GM21717 (cell line): Measurements from ENCODE around the gene CDS2.
A peak's percentile ranks its signal among the peaks of the same experiment; 100 is the strongest.
"Not testable (repeated sequence)": the region's sequence is repeated elsewhere in the genome, so short reads cannot be mapped to it uniquely, and the experiment has no call there.

Source experiments
- ATAC-seq: cut with Tn5 transposase; IDR thresholded peaks from one replicate; pipeline ENCODE4 v1.9.1; 2021; ENCODE audit warnings: mild to moderate bottlenecking, moderate library complexity; ENCODE audit not compliant: unreplicated experiment

The CDS2 gene

DNA sequence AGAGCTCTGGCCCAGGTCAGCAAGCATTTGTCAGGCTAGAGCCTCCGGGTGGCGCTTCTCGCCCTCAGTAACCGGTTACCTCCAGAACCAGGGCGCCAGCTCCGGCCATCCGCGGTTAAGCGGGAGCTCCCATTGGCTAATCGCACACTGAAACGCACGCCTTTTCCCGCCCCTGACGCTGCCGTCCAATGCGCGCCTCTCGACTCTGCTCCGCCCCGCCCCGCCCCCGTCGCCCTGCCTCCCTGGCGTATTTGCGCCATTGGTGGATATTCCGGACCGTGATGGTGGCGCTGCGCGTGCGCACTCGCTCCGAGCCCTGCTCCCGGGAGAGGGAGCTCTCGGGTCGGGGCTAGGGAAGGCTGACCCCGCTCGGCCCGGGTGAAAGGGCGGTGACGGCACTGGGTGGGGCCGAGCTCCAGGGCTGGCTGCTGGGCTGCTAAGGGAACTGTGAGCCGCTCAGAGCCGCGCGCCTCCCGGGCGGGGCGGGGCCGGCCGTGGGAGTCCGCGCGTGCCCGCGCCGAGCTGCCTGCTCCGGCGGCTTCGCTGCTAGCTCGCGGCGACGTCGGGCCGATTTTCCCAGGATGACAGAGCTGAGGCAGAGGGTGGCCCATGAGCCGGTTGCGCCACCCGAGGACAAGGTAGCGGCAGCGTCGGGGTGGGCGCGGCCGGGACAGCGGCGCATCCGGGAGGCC, at the start of gene CDS2:
Gene CDS2 (plus strand): TSS at position 497 of the 692 bp plus-strand sequence. CDS start 85 bp downstream, at position 582.
- peak; percentile 91 for ATAC-seq

GRCh38 chr20:5077761-5078387, 48.9 kb upstream of the CDS2 start:
- ATAC-seq: peak; percentile 12

DNA sequence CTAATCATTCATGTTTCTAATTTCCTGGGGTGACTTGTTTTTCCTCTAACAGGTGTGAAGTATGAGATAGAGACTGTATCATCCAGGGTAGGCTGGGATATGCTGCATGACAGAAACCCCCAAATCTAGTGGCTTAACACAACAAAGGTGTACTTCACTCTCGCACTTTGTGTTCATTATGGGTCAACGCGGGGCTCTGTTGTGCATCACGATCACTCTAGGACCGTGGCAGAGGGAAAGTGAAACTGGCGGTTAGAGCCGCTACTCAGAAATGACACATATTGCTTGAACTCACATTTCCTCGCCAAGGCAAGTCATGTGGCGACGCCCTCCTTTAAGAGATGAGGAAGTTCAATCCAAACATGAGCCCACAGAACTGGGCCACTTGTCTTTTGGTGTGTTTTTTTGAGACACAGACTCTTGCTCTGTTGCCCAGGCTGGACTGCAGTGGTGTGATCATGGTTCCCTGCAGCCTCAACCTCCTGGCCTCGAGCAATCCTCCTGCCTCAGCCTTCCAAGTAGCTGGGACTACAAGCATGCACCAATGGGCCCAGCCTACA, 48.3 kb upstream of the CDS2 start:
- ATAC-seq: peak; percentile 90

GRCh38 chr20:5080384-5080877, 46.4 kb upstream of the CDS2 start:
- ATAC-seq: peak; percentile 34

- ATAC-seq: no peak
Measured at GRCh38 chr20:5085380-5085779, 41.4 kb upstream of the CDS2 start.

- ATAC-seq: no peak
Measured at GRCh38 chr20:5088688-5089087, 38.1 kb upstream of the CDS2 start.

DNA sequence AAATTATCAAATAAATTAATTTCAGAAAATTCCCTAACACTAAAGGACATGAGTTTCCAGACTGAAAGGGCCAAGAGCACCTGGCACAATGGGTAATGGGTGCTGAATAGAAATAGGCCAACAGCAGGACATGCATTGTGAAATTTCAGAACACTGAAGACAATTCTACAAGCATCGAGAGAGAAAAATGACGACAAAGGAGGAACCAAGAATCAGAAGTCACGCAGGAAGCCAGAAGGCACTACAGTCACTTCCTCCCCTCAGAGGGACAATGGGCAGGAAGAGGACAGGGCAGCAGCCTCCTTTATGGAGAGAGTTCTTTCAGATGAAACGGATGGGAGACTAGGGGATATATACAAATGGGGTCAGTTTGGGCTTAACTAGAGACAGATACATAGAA, 36.6 kb upstream of the CDS2 start:
- no peak for ATAC-seq

DNA sequence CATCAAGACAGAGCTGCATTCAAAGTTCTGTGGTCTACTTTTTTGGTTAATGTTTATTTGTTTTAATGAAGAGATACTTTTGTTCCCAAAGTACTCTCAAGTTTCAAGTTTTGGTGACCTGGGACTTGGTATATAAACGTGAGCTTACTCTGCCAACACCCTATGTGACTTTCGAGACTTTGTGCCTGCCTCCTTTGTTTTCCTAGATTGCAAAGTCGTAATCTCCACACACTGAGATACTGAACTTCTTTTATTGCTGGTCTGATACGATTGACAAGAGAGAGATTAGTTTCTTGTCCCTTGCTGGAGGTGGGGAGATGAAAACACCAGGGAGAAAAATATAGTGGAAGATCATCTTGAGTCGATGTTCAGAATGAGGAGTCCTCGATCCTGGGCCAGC, 34.9 kb upstream of the CDS2 start:
- ATAC-seq: no peak

DNA sequence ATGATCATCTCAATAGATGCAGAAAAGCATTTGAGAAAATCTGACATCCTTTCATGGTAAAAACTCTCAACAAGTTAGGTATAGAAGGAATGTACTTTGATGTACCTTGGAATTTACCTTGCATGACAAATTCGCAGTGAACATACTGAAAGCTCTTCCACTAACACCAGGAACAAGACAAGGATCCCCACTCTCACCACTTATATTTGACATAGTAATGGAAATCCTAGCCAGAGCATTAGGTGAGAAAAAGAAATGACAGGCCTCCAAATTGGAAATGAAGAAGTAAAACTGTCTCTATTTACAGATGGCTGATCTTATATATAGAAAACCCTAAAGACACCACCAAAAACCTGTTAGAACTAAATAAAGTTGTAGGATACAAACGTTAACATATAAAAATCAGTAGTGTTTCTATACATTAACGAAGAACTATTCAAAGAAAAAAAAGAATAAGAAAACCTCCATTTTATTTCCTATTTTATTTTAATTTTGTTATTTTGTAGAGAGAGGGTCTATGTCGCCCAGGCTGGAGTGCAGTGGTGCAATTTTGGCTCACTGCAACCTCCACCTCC, 34.0 kb upstream of the CDS2 start:
- ATAC-seq: no peak

DNA sequence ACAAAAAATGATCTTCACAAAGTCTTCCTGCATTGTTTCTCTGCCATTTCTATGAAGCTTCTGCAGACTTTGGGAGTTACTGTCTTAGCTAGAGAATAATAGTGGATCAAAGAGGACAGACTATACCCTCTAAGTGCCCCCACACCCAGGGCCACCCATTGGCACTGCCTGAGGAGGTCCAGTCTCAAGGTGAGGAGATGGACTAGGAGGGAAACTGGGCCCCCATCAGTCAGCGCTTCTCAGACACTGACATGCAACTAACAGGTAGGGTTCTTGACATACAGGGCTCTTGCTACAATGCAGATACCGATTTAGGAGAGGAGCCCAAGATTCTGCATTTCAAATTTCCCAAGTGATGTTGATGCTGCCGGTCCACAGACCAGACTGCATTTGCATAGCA, 31.4 kb upstream of the CDS2 start:
- no peak for ATAC-seq

GRCh38 chr20:5095931-5096330, 30.9 kb upstream of the CDS2 start:
- no peak for ATAC-seq

DNA sequence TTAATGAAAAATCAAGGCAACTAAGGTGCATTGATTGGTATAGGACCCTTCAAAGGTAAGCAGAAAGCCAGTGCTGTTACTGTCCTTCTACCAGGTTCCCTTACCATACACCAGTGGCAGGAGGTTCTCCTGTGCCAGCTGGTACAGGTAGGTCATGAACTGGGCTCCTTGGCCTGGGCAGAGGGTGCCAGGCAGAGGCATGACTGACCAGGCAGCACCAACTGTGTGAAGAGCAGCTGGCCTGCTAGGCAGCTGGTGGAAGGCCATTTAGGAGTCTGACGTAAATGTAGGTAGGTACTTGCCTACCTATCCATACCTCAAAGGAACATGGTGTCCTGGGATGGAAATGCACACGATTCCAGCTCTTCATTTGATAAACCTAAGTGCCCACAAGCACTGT, 30.3 kb upstream of the CDS2 start:
- no peak for ATAC-seq

DNA sequence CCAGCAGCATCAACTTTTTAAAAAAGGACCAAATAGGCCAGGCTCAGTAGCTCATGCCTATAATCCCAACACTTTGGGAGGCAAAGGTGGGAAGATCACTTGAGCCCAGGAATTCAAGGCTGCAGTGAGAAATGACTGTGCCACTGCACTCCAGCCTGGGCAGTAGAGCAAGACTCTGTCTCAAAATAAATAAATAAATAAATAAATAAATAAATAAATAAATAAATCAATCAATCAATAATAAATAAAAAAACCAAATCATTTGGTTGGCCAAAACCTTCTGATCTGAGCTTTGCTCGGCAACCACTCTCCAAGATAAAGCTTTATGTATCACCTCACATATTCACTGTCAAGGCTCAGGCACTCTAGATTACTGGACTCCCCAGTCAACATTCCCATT, 27.8 kb upstream of the CDS2 start:
- ATAC-seq: not testable (repeated sequence)

DNA sequence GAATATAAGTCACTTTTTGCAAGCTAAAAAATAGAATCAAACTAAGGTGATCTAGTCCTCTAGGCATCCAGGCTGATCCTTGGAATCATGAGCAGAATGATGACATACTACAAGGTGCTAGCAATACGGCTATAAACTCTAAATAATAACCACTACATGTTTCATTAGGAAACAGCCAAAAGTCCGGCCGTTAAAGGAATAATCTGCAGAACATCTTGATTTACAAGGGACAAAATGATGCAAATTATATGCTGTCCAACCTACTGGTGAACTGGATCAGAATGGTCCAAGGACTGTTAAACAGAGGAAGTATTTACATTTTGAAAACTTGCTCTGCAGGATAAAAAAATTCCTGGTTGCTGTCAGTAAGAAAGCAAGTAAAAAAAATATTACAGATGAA, 26.9 kb upstream of the CDS2 start:
- ATAC-seq: not testable (repeated sequence)

DNA sequence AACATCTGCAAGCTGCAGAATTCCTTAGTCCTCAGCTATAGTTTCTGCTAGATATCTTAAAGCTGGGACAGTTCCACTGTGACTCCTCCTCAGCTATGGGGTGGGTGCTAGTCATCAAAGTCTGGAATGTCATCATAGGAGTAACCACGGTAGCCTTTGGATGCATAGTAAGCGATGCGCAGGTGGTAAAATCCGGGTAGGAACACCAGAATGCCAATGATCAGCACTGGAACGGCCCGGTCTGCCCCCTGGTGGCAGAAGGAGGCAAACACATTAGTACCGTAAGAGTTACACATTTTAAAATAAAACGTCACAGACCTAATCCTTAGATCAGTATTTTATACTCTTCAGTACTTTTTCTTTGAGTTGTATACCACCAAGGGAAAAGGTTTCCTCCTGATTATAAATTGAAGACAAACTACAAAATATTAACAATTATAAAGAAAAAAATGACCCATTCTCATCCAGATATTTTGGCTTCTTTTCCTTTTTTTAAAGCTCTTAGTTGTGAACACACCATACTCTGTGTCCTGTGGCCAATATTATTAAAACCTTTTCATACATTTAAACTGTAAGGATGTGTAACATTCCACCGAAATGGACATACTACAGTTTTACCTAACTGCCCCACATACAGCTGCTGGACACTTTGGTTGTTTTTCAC, 26.0 kb upstream of the CDS2 start:
- ATAC-seq: no peak

GRCh38 chr20:5104479-5104878, 22.3 kb upstream of the CDS2 start:
- no peak for ATAC-seq

GRCh38 chr20:5109276-5109675, 17.5 kb upstream of the CDS2 start:
- no peak for ATAC-seq

- no peak for ATAC-seq
Measured at GRCh38 chr20:5113615-5113986, 13.2 kb upstream of the CDS2 start.

DNA sequence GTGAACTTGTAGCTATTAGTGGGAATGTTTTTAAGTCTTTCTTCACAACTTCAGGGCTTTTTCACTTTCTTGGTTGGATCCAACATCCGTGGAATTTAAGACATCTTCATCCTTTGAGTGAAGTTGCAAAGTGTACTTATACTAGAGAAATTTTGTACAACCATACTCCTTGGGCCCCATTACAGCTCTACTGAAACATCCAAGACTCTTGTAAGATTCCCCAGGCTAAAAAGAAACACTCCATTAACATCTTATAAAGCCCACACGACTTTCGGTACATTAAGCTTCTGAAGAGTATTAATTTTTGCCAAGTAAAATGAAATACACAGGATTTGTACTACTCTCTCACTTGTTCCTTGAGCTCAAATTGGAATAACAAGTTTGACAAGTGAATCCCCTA, 12.4 kb upstream of the CDS2 start:
- no peak for ATAC-seq

- no peak for ATAC-seq
Measured at GRCh38 chr20:5116875-5117274, 9.9 kb upstream of the CDS2 start.
